ENCODE data around the gene HDAC4.

DNA sequence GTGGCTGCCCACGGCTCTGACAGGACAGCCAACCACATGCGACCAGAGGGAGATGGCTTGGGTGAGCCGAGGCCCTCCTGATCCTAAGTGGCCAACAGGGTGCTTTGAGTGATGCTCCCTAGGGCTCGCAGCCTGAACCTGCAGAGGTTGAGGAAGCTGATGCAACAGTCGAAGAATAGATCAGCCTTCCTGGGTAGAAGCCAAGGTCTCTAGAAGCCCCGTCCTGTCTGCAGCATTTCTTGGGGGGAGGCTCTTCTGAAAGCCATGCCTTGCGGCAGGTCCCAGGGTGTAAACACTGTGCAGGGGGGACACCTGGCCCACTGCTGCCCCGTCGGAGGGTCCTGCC lies 136.4 kb downstream of the HDAC4 start:
- TF ChIP-seq, protein P1, sequence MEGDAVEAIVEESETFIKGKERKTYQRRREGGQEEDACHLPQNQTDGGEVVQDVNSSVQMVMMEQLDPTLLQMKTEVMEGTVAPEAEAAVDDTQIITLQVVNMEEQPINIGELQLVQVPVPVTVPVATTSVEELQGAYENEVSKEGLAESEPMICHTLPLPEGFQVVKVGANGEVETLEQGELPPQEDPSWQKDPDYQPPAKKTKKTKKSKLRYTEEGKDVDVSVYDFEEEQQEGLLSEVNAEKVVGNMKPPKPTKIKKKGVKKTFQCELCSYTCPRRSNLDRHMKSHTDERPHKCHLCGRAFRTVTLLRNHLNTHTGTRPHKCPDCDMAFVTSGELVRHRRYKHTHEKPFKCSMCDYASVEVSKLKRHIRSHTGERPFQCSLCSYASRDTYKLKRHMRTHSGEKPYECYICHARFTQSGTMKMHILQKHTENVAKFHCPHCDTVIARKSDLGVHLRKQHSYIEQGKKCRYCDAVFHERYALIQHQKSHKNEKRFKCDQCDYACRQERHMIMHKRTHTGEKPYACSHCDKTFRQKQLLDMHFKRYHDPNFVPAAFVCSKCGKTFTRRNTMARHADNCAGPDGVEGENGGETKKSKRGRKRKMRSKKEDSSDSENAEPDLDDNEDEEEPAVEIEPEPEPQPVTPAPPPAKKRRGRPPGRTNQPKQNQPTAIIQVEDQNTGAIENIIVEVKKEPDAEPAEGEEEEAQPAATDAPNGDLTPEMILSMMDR (IDR thresholded peaks at IDR 0.05; ENCODE audit: low read length) = no peak
- TF ChIP-seq EZH2 (IDR thresholded peaks at IDR 0.05; ENCODE audit: borderline replicate concordance, low read length) = no peak
